ENCODE measurements around the gene LHX3. TPM values are rescaled to one million over a fixed set of nuclear protein-coding genes. Genes with fewer than 3 reads are reported as not detected.

The LHX3 gene
- total RNA-seq, 1 donor from 2014 or later, result not detected

DNA sequence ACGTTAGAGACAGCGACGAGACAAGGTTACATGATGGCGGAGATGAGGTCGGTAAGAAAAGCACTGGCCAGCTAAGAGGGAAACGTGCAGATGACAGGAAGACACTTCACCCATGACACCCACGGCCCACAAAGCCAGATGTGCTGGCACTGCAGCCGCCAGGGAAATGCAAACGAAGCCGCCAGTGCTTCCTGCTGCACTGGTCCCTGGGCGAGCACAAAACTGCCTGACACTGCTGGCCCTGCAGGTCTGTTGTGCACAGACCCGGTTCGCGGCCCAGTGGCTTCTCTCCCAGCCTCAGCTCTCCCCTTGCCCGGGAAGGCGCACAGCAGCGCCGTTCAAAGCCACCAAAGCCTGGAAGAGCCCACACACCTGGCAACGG is 20.4 kb upstream of the LHX3 start:
- Histone ChIP-seq H3K9me3 (ENCODE audit: insufficient read depth, low read depth, low read length) (no peaks in the 10 kb centered on the region), H3K4me3 (ENCODE audit: insufficient read depth, low read depth, low read length) (no peak overlapping the region), H2AFZ (ENCODE audit: low read depth, low read length) (no peak overlapping the region), H4K20me1 (ENCODE audit: insufficient read depth, low read length) (peaks cover 64% of the 10 kb centered on the region), H3K27me3 (ENCODE audit: insufficient read depth, low read length) (no peaks in the 10 kb centered on the region), H3K36me3 (ENCODE audit: insufficient read depth, low read length) (no peaks in the 10 kb centered on the region), H3K9ac (ENCODE audit: low read length) (no peak overlapping the region), H3K4me2 (ENCODE audit: low read length) (no peak overlapping the region), H3K27ac (ENCODE audit: low read depth, low read length) (no peak overlapping the region), H3K79me2 (ENCODE audit: insufficient read depth, low read length) (peaks cover 19% of the 10 kb centered on the region), H3K4me1 (ENCODE audit: insufficient read depth, low read length) (peaks cover 27% of the 10 kb centered on the region)
- no peak for FAIRE-seq
- Mint-ChIP-seq H3K27ac (ENCODE audit: unreplicated experiment) (no peak overlapping the region), H3K9me3 (ENCODE audit: unreplicated experiment) (no peaks in the 10 kb centered on the region), H3K4me1 (ENCODE audit: low read depth, unreplicated experiment) (peaks cover 13% of the 10 kb centered on the region), H3K36me3 (ENCODE audit: low read depth, unreplicated experiment) (peaks cover 15% of the 10 kb centered on the region), H3K27me3 (ENCODE audit: low read depth, unreplicated experiment) (no peaks in the 10 kb centered on the region), H3K4me3 (ENCODE audit: unreplicated experiment) (no peak overlapping the region)
- DNase-seq (ENCODE audit: low read depth), result no peak
- TF ChIP-seq, protein P1, sequence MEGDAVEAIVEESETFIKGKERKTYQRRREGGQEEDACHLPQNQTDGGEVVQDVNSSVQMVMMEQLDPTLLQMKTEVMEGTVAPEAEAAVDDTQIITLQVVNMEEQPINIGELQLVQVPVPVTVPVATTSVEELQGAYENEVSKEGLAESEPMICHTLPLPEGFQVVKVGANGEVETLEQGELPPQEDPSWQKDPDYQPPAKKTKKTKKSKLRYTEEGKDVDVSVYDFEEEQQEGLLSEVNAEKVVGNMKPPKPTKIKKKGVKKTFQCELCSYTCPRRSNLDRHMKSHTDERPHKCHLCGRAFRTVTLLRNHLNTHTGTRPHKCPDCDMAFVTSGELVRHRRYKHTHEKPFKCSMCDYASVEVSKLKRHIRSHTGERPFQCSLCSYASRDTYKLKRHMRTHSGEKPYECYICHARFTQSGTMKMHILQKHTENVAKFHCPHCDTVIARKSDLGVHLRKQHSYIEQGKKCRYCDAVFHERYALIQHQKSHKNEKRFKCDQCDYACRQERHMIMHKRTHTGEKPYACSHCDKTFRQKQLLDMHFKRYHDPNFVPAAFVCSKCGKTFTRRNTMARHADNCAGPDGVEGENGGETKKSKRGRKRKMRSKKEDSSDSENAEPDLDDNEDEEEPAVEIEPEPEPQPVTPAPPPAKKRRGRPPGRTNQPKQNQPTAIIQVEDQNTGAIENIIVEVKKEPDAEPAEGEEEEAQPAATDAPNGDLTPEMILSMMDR (IDR thresholded peaks at IDR 0.05; ENCODE audit: insufficient read depth, low read depth, low read length), result no peak
- TF ChIP-seq EZH2 (IDR thresholded peaks at IDR 0.05; ENCODE audit: insufficient read depth, low read length), result no peak

DNA sequence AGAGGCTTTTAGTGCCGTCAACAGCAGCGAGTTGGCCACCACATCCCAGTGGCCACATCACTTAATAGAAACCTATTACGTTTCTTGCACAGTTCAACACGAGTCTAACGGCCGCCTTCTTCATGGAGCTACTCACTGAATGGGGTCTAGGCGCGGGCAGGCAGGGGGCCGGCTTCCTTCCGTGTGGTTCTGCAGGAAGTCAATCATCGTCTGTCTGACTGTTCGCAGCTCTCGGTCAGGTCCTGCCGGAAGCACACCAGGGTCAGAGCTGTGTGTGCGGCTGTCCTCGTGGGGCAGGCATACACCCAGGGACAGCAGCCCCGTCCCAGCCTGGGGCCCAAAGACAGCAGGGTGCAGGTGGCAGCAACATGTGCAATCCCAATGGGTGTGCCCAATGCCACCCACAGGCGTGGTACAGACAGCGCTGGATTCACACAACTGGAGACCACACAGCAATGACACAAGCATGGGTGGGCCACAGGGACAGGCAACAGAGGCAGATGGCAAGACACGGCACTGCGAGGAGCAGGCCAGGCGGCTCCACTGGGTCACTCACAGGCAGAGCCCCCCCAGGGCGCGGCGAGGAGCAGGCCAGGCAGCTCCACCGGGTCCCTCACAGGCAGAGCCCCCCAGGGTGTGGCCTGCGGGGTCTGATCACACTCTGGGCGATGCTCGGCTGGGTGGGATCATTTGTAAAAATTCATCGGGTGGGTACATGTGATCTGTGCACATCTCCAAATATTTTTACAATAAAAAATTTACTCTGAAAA is 19.1 kb upstream of the LHX3 start:
- no peak for FAIRE-seq
- peaks cover 18% of the 10 kb centered on the region for H3K4me1 Mint-ChIP-seq (ENCODE audit: low read depth, unreplicated experiment)
- H3K27me3 Mint-ChIP-seq (ENCODE audit: low read depth, unreplicated experiment), result no peaks in the 10 kb centered on the region

More for the DNA sequence above, 19.1 kb upstream of the LHX3 start:
- no peaks in the 10 kb centered on the region for H3K9me3 Mint-ChIP-seq (ENCODE audit: unreplicated experiment)
- no peak overlapping the region for H3K4me2 ChIP-seq (ENCODE audit: low read length)
- H3K4me3 ChIP-seq (ENCODE audit: insufficient read depth, low read depth, low read length), result no peak overlapping the region
- H3K9ac ChIP-seq (ENCODE audit: low read length), result no peak overlapping the region
- TF ChIP-seq, protein P1 (IDR thresholded peaks at IDR 0.05; ENCODE audit: insufficient read depth, low read depth, low read length), result no peak
- no peak for TF ChIP-seq EZH2 (IDR thresholded peaks at IDR 0.05; ENCODE audit: insufficient read depth, low read length)
- no peak overlapping the region for H3K4me3 Mint-ChIP-seq (ENCODE audit: unreplicated experiment)
- H2AFZ ChIP-seq (ENCODE audit: low read depth, low read length), result no peak overlapping the region
- H4K20me1 ChIP-seq (ENCODE audit: insufficient read depth, low read length), result peaks cover 68% of the 10 kb centered on the region
- H3K9me3 ChIP-seq (ENCODE audit: insufficient read depth, low read depth, low read length), result no peaks in the 10 kb centered on the region
- DNase-seq (ENCODE audit: low read depth), result no peak
- no peaks in the 10 kb centered on the region for H3K27me3 ChIP-seq (ENCODE audit: insufficient read depth, low read length)
- peaks cover 10% of the 10 kb centered on the region for H3K79me2 ChIP-seq (ENCODE audit: insufficient read depth, low read length)
- peaks cover 15% of the 10 kb centered on the region for H3K36me3 Mint-ChIP-seq (ENCODE audit: low read depth, unreplicated experiment)
- H3K27ac Mint-ChIP-seq (ENCODE audit: unreplicated experiment), result no peak overlapping the region
- no peak overlapping the region for H3K27ac ChIP-seq (ENCODE audit: low read depth, low read length)
- no peaks in the 10 kb centered on the region for H3K36me3 ChIP-seq (ENCODE audit: insufficient read depth, low read length)
- H3K4me1 ChIP-seq (ENCODE audit: insufficient read depth, low read length), result peaks cover 30% of the 10 kb centered on the region
